ENCODE results near the gene RTBDN.
"Not testable (repeated sequence)": the region's sequence is repeated elsewhere in the genome, so short reads cannot be mapped to it uniquely, and the experiment has no call there.

The RTBDN gene

GRCh38 chr19:12856653-12857052 lies 22.3 kb upstream of the RTBDN start:
- DNase-seq, result no peak

GRCh38 chr19:12847159-12848139 lies 13.1 kb upstream of the RTBDN start:
- peak; percentile 74 for DNase-seq

GRCh38 chr19:12846613-12847012 lies 12.2 kb upstream of the RTBDN start:
- DNase-seq, result not testable (repeated sequence)

- no peak for DNase-seq
Observed at GRCh38 chr19:12843999-12844732, 9.8 kb upstream of the RTBDN start.

- no peak for DNase-seq
Observed at GRCh38 chr19:12843328-12843727, 8.9 kb upstream of the RTBDN start.

- no peak for DNase-seq
Observed at GRCh38 chr19:12842511-12842910, 8.1 kb upstream of the RTBDN start.

- DNase-seq, result no peak
Observed at GRCh38 chr19:12841094-12841493, 6.7 kb upstream of the RTBDN start.

- peak; percentile 64 for DNase-seq
Observed at GRCh38 chr19:12840091-12841079, 6.0 kb upstream of the RTBDN start.

- DNase-seq, result no peak
Observed at GRCh38 chr19:12838886-12839756, 4.7 kb upstream of the RTBDN start.

- no peak for DNase-seq
Observed at GRCh38 chr19:12838182-12838885, 4.0 kb upstream of the RTBDN start, which contains the start of gene MAST1. Gene MAST1 (plus strand): TSS chr19:12838515. CDS start chr19:12838573, 58 bp downstream.

- DNase-seq, result no peak
Observed at GRCh38 chr19:12837225-12837624, 2.8 kb upstream of the RTBDN start.

GRCh38 chr19:12836529-12836863 lies 2.1 kb upstream of the RTBDN start:
- no peak for DNase-seq

GRCh38 chr19:12834976-12835757 lies 788 bp upstream of the RTBDN start:
- no peak for DNase-seq

GRCh38 chr19:12833738-12834565 lies 427 bp downstream of the RTBDN start:
- no peak for DNase-seq

GRCh38 chr19:12833418-12833737 lies 1.0 kb downstream of the RTBDN start:
- DNase-seq, result no peak

- no peak for DNase-seq
Observed at GRCh38 chr19:12828494-12828893, 5.9 kb downstream of the RTBDN start.

- DNase-seq, result peak; percentile 73
Observed at GRCh38 chr19:12825254-12826131, 8.9 kb downstream of the RTBDN start.

GRCh38 chr19:12821761-12822160 lies 12.6 kb downstream of the RTBDN start:
- no peak for DNase-seq

Data from fibroblast of skin of back (primary cell).